Astrocyte of the cerebellum (primary cell): ENCODE results near the gene TEPSIN.

Experiments
- DNase-seq: peaks from one replicate; pipeline ENCODE4 v3.0.0-alpha.2; 2011; ENCODE audit warnings: low read depth
- H3K4me3 ChIP-seq: 2 replicates; pipeline ENCODE4 v1.5.1; 2011; ENCODE audit warnings: mild to moderate bottlenecking, low read depth, low read length, moderate library complexity
- in situ Hi-C: cut with HindIII; loops from 2 replicates; pipeline ENCODE4 v1.10.0; 2017; ENCODE audit warnings: low sequenced_read_pairs
- TF ChIP-seq, protein P1 (sequence below): IDR thresholded peaks from 2 replicates; pipeline ENCODE4 v1.5.1; 2012; ENCODE audit warnings: low read length, low read depth, moderate library complexity, mild to moderate bottlenecking; ENCODE audit errors: missing control alignments

TEPSIN gene

GRCh38 chr17:81282876-81283275 is 44.0 kb upstream of the TEPSIN start:
- no peak for DNase-seq

GRCh38 chr17:81282141-81282540 is 43.3 kb upstream of the TEPSIN start:
- DNase-seq: no peak
- H3K4me3 ChIP-seq: no peak overlapping the region
- TF ChIP-seq, protein P1, sequence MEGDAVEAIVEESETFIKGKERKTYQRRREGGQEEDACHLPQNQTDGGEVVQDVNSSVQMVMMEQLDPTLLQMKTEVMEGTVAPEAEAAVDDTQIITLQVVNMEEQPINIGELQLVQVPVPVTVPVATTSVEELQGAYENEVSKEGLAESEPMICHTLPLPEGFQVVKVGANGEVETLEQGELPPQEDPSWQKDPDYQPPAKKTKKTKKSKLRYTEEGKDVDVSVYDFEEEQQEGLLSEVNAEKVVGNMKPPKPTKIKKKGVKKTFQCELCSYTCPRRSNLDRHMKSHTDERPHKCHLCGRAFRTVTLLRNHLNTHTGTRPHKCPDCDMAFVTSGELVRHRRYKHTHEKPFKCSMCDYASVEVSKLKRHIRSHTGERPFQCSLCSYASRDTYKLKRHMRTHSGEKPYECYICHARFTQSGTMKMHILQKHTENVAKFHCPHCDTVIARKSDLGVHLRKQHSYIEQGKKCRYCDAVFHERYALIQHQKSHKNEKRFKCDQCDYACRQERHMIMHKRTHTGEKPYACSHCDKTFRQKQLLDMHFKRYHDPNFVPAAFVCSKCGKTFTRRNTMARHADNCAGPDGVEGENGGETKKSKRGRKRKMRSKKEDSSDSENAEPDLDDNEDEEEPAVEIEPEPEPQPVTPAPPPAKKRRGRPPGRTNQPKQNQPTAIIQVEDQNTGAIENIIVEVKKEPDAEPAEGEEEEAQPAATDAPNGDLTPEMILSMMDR: no peak
- in situ Hi-C loops: loop anchor here (10.0 kb wide), 1 partner anchor 113 kb away; the partner anchor contains the start of gene BAHCC1

More at GRCh38 chr17:81282876-81283275, 44.0 kb upstream of the TEPSIN start:
- TF ChIP-seq, protein P1: no peak
- no peak overlapping the region for H3K4me3 ChIP-seq
- in situ Hi-C loops: loop anchor here (10.0 kb wide), 1 partner anchor 112 kb away; the partner anchor contains the start of gene BAHCC1

GRCh38 chr17:81280571-81280970 is 41.7 kb upstream of the TEPSIN start:
- H3K4me3 ChIP-seq: no peak overlapping the region
- TF ChIP-seq, protein P1: no peak
- no peak for DNase-seq
- in situ Hi-C loops: loop anchor here (10.0 kb wide), 1 partner anchor 114 kb away; the partner anchor contains the start of gene BAHCC1

DNA sequence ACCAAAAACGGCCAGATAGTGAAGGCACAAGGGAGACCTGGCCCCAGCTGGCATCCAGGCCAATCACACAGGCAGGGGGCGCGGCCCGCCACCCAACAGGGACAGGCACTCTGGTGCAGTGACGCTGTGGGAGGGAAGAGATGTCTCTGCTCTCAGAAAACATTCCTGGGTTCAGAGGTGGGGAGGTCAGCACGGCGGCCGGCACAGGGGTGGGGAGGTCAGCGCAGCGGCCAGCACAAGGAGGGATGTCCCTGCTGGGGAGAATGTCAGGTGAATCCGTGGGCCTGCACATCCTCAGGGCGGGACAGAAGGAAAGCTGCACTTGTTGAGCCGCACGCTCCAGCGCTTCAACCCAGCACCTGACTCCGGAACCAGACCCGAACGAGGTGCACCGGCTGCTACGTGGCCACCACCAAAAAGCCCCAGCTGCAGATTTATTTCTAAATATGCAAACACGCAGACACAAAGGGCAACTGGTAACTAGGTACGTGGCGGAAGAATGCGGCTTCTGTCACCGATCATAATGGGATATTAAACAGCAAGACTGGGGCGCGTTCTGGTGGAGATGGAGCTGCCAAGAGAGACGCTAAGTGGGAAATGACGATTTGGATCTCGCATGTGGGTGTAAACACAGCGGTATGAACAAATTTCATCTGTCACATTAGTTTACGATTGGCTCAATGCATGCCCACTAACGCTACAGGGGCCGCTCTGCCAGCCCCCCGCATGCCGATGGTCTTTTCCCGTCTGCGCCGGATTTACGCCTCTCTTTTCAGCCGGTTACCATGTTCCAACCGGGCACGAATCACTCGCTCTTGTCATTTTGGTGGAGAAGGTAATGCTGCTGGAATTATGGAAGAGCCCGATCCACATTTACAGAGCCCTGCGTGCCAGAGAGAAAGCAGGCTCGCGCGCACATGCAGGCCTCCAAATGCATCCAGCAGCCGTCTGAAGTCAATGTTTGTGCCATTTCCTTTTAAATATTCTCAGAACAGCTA is 40.7 kb upstream of the TEPSIN start:
- TF ChIP-seq, protein P1: no peak
- H3K4me3 ChIP-seq: no peak overlapping the region
- DNase-seq: no peak
- in situ Hi-C loops: loop anchor here (10.0 kb wide), 1 partner anchor 115 kb away; the partner anchor contains the start of gene BAHCC1

GRCh38 chr17:81278831-81279230 is 40.0 kb upstream of the TEPSIN start:
- DNase-seq: no peak
- in situ Hi-C loops: no loop called here
- TF ChIP-seq, protein P1: no peak
- no peak overlapping the region for H3K4me3 ChIP-seq

DNA sequence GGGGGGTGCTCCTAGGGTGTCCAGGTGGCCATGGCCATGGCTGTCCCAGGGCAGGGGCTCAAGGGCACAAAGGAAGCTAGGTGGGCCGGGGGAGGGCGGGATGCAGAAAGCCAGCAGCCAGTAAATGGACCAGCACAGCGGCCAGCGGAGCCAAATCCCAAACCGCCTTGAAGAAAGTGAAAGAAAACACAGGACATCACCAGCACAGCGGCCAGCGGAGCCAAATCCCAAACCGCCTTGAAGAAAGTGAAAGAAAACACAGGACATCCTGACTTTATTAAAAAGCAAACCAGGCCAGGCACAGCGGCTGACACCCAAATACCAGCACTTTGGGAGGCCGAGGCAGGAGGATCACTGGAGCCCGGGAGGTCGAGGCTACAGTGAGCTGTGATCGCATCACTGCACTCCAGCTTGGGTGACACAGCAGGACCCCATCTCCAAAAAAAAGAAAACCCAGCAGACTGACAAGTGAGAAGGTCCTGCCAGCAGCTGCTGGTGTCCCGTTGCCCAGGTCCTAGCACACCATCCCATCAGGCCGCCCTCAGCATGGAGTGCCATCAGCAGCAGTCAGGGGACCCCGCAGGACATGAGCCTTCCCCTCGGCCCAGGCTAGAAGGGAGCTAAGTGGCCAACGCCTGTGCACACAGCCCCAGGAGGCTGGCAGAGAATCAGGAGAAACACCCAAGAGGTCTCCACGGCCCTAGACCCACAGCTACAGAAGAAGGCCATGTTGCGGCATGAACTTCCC is 39.3 kb upstream of the TEPSIN start:
- in situ Hi-C loops: no loop called here
- DNase-seq: no peak
- TF ChIP-seq, protein P1: no peak
- H3K4me3 ChIP-seq: no peak overlapping the region
